ENCODE measurements around the gene TIGD6.

The TIGD6 gene

GRCh38 chr5:150020249-150020648, 19.8 kb upstream of the TIGD6 start:
- in situ Hi-C loops (cut with HindIII; ENCODE audit: low sequenced_read_pairs), result no loop called here
- DNase-seq (ENCODE audit: low read depth), result no peak
- no peak overlapping the region for H3K4me3 ChIP-seq (ENCODE audit: low read depth, low read length)
- TF ChIP-seq CTCF (IDR thresholded peaks at IDR 0.05; ENCODE audit: low read depth, low read length, missing control alignments), result no peak

- in situ Hi-C loops (cut with HindIII; ENCODE audit: low sequenced_read_pairs), result no loop called here
- no peak for TF ChIP-seq CTCF (IDR thresholded peaks at IDR 0.05; ENCODE audit: low read depth, low read length, missing control alignments)
- H3K4me3 ChIP-seq (ENCODE audit: low read depth, low read length), result no peak overlapping the region
- no peak for DNase-seq (ENCODE audit: low read depth)
Measured at GRCh38 chr5:150017226-150018005, 17.0 kb upstream of the TIGD6 start.

GRCh38 chr5:150016537-150016936, 16.1 kb upstream of the TIGD6 start:
- no peak for DNase-seq (ENCODE audit: low read depth)
- no peak overlapping the region for H3K4me3 ChIP-seq (ENCODE audit: low read depth, low read length)
- in situ Hi-C loops (cut with HindIII; ENCODE audit: low sequenced_read_pairs), result no loop called here
- no peak for TF ChIP-seq CTCF (IDR thresholded peaks at IDR 0.05; ENCODE audit: low read depth, low read length, missing control alignments)

- no peak overlapping the region for H3K4me3 ChIP-seq (ENCODE audit: low read depth, low read length)
- no peak for DNase-seq (ENCODE audit: low read depth)
- in situ Hi-C loops (cut with HindIII; ENCODE audit: low sequenced_read_pairs), result no loop called here
- no peak for TF ChIP-seq CTCF (IDR thresholded peaks at IDR 0.05; ENCODE audit: low read depth, low read length, missing control alignments)
Measured at GRCh38 chr5:150015415-150015814, 15.0 kb upstream of the TIGD6 start.

GRCh38 chr5:150014456-150014855, 14.0 kb upstream of the TIGD6 start:
- in situ Hi-C loops (cut with HindIII; ENCODE audit: low sequenced_read_pairs), result no loop called here
- H3K4me3 ChIP-seq (ENCODE audit: low read depth, low read length), result no peak overlapping the region
- no peak for DNase-seq (ENCODE audit: low read depth)
- no peak for TF ChIP-seq CTCF (IDR thresholded peaks at IDR 0.05; ENCODE audit: low read depth, low read length, missing control alignments)

GRCh38 chr5:150013931-150014330, 13.5 kb upstream of the TIGD6 start:
- in situ Hi-C loops (cut with HindIII; ENCODE audit: low sequenced_read_pairs), result no loop called here

More at GRCh38 chr5:150013931-150014330, 13.5 kb upstream of the TIGD6 start:
- no peak for TF ChIP-seq CTCF (IDR thresholded peaks at IDR 0.05; ENCODE audit: low read depth, low read length, missing control alignments)
- H3K4me3 ChIP-seq (ENCODE audit: low read depth, low read length), result no peak overlapping the region
- no peak for DNase-seq (ENCODE audit: low read depth)
